ENCODE results near the gene CAP1. TPM values are rescaled to one million over a fixed set of nuclear protein-coding genes. Genes with fewer than 3 reads are reported as not detected.
A peak's percentile ranks its signal among the peaks of the same experiment; 100 is the strongest.

The CAP1 gene
- total and polyA plus RNA-seq, 9 of the 15 experiments (the other 6 are each of a cell fraction or from before 2014, with no cell fraction given): 230 to 658 (median 281) TPM

GRCh38 chr1:40076895-40077312, 36.4 kb downstream of the CAP1 start:
- FAIRE-seq: peak; percentile 52
- POLR2A ChIA-PET: interaction anchor here (0.6 to 2.4 kb wide), 12 partner anchors 9 to 492 kb away, joined by 3 to 11 read pairs (median 3); partner anchors contain the start of gene RLF
- BruUV-seq (replicated peaks): no TSS peak
- TF ChIP-seq ARNT (IDR thresholded peaks at IDR 0.05): no peak
- TF ChIP-seq IRF9 (tag; IDR thresholded peaks at IDR 0.05): no peak
- TF ChIP-seq NRF1 (conservative IDR thresholded peaks at IDR 0.05 in 1 of 2, IDR thresholded peaks at IDR 0.05 in 1 of 2): no peak
- TF ChIP-seq FOXK2 (conservative IDR thresholded peaks at IDR 0.05 in 1 of 2, IDR thresholded peaks at IDR 0.05 in 1 of 2; ENCODE audit: low read depth in 2 of 2): no peak
- TF ChIP-seq USF1 (CRISPR knock-in tag; IDR thresholded peaks at IDR 0.05): no peak
- TF ChIP-seq NFATC3 (IDR thresholded peaks at IDR 0.05): no peak
- TF ChIP-seq RCOR1 (IDR thresholded peaks at IDR 0.05; ENCODE audit: borderline replicate concordance in 1 of 2, low read depth in 2 of 2, low read length in 2 of 2): 0 out of 4 replicates have a peak, but pooled peaks of 1 of the 2 experiments have one; percentile 27
- no peak for TF ChIP-seq TGIF2 (CRISPR knock-in tag; IDR thresholded peaks at IDR 0.05)
- no peak for TF ChIP-seq REST (IDR thresholded peaks at IDR 0.05; ENCODE audit: borderline replicate concordance)
- TF ChIP-seq REST (CRISPR knock-in tag; IDR thresholded peaks at IDR 0.05; ENCODE audit: low read depth): no peak
- no peak for TF ChIP-seq SAFB (IDR thresholded peaks at IDR 0.05; ENCODE audit: borderline replicate concordance, low read depth, low read length)
- no peak for TF ChIP-seq ZNF507 (tag; conservative IDR thresholded peaks at IDR 0.05)

More at GRCh38 chr1:40076895-40077312, 36.4 kb downstream of the CAP1 start:
- Histone ChIP-seq H3K9me3 (replicated peaks; ENCODE audit: control insufficient read depth, insufficient read depth, low read depth, low read length) (no peaks in the 10 kb centered on the region), H3K36me3 (ENCODE audit: control insufficient read depth, insufficient read depth, low read length) (peaks cover 77% of the 10 kb centered on the region), H3K27me3 (ENCODE audit: control insufficient read depth in 2 of 2, insufficient read depth in 2 of 2, low read length in 2 of 2) (no peaks in the 10 kb centered on the region), H3K27ac (ENCODE audit: extremely low read depth, low read depth, low read length) (peak overlapping the region; percentile 68), H3K9me1 (ENCODE audit: control insufficient read depth, insufficient read depth, low read length) (no peaks in the 10 kb centered on the region), H3K4me1 (replicated peaks in 1 of 2; ENCODE audit: control insufficient read depth in 2 of 2, insufficient read depth in 2 of 2, low read length in 2 of 2) (peaks cover 0 to 13% of the 10 kb centered on the region in 2 experiments; a peak in 3 of 5 replicates), H3K4me2 (ENCODE audit: insufficient read depth, low read length) (peak overlapping the region; percentile 40), H3K79me2 (ENCODE audit: control insufficient read depth, insufficient read depth, low read length) (no peaks in the 10 kb centered on the region), H3K9ac (ENCODE audit: insufficient read depth in 1 of 2, low read depth in 2 of 2, low read length in 2 of 2) (peak overlapping the region in 1 of 2 experiments; percentile 17; a peak in 2 of 4 replicates), H3K4me3 (no peak overlapping the region), H4K20me1 (replicated peaks; ENCODE audit: control insufficient read depth, insufficient read depth, low read length) (no peaks in the 10 kb centered on the region), H2AFZ (ENCODE audit: low read depth, low read length) (no peak overlapping the region)
- CTCF ChIA-PET (ENCODE audit: low intra/inter-chr PET ratio): interaction anchor here (1.9 kb wide), 1 partner anchor 262 kb away, joined by 6 read pairs; no protein-coding TSS in a partner anchor
- WGBS (ENCODE audit: insufficient coverage, low coverage, missing lambda C conversion rate): 17% methylated on average over 5 of the region's 5 CpGs
- ATAC-seq (peak; percentile 57), DNase-seq (ENCODE audit: extremely low read depth in 1 of 4, low spot score in 3 of 4) (peak; percentile 35 to 62 (median 42))
- intact Hi-C loops (cut with micrococcal nuclease) (no loop called here), in situ Hi-C loops (cut with MboI) (no loop called here)
